Middle frontal gyrus (tissue), 1 donor: Measurements from ENCODE around the gene NAA25.
A peak's percentile ranks its signal among the peaks of the same experiment; 100 is the strongest.
"Not testable (repeated sequence)": the region's sequence is repeated elsewhere in the genome, so short reads cannot be mapped to it uniquely, and the experiment has no call there.

Experiments
- DNase-seq: peaks from one replicate; pipeline ENCODE4 v3.0.0-alpha.2; 2015; ENCODE audit warnings: low spot score; ENCODE audit errors: extremely low spot score

Gene NAA25

DNA sequence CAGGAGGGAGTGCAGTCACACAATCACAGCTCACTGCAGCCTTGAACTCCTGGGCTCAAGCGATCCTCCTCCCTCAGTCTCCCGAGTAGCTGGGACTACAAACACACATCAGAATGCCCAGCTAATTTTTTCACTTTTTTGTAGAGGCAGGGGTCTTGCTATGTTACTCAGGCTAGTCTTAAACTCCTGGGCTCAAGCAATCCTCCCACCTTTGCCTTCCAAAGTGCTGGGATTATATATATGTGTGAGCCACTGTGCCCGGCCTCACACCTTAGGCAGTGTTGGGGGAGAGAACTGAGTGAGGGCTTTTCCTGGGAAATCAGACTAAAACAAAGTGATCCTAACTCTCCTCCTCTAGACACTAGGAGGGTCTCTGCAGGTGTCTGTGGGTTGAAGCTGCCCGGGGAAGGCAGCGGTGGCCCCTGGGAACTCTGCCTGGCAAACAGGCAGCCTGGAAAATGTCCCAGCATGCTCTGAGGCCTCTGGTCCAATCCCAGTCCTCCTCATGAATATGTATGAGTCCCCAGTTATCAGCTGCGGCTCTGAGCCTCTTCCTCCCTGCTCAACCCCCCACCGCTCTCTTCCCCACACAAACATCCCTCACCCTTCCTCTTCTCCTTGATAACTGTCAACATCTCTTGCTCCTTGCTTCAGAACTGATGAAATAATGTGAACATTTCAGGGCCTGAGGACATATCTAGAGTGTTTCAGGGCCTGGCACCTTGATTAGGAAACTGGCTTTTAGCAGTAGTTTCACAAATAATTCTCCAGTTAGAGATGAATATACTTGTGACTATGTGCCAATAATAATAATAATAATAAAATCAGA lies 7.9 kb upstream of the NAA25 start:
- DNase-seq = peak; percentile 85

DNA sequence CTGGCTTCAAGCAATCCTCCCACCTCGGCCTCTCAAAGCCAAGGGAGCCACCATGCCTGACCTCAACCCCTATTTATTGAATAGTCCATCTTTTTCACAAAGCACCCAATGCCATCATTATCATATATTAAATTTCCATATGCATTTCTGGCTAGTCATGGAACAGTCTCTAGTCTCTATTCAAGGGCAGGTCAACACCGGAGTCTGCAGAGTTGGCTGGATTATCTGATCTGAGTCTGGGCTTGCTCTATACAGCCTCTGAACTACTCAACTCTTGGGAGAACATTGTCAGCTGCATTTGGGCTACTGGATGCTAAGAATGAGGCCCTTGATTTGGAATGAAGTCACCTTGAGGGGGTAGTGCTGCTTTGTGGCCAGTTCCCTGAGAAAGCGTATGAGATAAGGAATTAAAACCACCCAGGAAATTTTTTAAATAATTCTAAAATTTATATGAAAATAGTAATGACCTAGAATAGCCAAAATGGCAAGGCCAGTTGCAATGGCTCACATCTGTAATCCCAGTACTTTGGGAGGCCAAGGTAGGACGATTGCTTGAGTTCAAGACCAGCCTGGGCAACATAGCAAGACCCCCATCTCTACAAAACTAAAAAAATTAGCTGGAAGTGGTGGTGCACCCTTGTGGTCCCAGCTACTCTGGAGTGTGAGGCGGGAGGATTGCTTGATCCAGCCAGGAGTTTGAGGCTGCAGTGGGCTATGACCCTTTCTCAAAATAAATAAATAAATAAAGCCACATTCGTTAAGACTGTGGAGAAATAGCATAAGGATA lies 6.9 kb upstream of the NAA25 start:
- no peak for DNase-seq

DNA sequence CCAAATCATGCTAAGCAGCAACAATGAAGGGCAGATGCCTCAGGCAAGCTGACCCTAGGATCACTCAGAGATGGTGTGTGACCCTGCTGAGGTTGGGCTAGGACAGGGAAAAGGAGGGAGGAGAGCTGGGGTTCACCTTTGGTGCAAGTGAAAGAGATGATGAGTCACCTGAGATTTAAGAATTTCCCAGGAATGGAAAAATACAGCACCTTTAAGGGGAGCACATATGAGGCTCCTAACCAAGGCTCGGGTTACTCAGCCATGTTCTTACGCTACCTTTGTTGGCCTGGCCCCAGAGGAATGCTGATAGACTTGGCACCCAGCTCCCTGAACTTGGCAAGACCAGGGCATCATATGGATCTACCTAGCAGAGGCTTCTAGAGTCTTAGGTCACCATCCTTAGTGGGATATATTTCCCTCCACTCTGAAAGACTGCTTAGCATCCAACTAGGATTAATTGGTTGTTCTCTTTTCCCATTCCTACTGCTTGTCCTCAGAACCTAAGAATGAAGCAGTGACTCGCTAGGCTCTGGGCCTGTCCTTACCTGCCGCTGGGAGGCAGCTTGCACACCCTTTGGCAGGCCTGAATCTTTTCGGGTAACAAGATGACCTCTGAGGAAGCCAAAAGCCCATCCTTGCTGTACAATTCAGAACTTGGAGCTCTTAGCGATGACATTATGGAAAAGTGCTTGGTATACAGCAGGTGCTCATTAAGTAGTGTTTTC lies 4.0 kb upstream of the NAA25 start:
- DNase-seq = no peak

DNA sequence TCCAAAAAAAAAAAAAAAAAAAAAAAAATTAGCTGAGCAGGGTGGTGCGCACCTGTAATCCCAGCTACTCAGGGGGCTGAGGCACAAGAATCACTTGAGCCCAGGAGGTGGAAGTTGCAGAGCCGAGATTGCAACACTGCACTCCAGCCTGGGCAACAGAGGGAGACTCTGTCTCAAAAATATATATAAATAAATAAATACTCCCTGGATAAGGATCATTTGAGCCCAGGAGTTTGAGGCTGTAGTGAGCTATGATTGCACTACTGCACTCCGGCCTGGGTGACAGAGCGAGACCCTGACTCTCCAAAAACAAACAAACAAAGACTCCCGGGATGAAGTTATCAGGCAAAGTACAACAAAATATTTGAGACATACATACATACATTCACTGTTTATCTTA lies 3.3 kb upstream of the NAA25 start:
- DNase-seq = no peak

DNA sequence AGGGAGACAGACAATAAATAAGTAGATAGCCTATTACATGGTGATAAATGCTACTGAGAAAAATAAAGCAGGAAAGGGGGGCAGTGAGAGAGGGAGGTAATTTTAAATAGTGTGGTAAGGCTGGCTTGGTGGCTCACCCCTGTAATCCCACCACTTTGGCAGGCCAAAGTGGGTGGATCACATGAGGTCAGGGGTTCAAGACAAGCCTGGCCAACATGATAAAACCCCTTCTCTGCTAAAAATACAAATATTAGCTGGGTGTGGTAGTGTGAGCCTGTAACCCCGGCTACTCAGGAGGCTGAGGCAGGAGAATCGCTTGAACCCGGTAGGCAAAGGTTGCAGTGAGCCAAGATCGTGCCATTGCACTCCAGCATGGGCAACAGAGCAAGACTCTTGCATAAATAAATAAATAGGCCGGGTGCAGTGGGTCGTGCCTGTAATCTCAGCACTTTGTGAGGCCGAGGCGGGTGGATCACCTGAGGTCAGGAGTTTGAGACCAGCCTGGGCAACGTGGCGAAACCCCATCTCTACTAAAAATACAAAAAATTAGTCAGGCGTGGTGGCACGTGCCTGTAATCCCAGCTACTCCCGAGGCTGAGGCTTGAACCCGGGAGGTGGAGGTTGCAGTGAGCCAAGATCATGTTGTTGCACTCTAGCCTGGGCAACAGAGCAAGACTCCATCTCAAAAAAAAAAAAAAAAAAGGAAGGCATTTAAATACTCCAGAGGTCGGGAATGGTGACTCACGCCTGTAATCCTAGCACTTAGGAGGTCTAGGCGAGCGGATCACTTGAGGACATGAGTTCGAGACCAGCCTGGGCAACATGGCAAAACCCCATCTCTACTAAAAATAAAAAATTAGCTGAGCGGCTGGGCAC lies 2.4 kb upstream of the NAA25 start:
- not testable (repeated sequence) for DNase-seq

DNA sequence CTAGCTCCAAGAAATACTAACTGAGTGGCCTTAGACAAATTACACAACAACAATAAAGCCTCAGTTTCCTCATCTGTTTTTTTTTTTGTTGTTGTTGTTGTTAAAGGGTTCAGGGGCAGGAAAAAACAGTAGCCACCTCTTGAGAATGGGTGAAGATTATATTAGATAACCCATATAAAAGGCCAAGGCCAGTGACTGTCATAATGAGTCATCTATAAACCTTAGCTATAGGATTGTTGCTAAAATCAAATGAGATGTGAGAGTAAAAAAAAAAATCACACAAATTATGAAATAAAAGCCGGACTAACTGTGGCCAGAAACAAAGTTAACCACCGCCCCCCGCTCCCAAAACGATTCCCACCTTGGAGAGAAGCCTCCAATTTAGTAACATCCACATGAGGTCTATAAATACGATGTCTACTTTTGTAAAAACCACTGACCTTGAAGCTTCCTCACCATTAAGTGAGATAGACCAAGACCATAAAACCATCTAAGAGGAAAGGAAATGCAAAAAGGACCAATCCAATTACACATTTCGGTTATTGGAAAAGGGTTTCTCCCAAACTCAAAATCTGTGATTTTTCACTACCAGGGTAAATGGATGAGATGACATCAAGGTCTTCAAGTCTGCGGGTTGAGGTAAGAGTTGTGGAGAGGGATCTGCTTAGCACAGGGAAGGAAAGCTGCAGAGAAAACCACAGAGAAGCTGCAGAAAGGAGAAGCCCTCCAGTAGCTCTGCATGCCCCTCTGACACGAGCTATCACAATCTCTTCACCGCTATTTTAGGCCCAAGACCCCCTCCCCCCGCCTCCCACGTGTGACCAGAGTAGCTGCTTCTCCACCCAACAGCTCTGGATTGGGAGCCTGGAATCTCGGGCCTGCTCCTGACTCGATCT lies 1.0 kb downstream of the NAA25 start:
- DNase-seq = no peak

DNA sequence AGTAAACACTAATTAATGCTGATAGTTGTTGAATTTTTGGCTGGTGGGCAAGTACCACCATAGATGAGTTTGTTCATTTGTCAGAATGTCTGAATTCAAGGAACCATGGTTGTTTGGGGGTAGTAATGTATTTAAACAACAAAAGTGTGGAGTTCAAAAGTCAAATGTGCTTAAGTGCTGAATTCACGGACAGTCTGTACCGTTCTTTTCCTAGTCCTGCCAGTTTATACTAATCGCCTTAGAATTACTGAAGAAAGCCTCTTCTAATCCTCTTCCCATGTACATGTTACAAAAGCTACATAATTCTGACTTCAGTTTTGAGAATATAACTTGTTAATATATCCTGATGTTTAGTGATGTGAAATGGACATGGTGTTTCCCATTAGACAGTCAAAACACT lies 2.7 kb downstream of the NAA25 start:
- DNase-seq = no peak

DNA sequence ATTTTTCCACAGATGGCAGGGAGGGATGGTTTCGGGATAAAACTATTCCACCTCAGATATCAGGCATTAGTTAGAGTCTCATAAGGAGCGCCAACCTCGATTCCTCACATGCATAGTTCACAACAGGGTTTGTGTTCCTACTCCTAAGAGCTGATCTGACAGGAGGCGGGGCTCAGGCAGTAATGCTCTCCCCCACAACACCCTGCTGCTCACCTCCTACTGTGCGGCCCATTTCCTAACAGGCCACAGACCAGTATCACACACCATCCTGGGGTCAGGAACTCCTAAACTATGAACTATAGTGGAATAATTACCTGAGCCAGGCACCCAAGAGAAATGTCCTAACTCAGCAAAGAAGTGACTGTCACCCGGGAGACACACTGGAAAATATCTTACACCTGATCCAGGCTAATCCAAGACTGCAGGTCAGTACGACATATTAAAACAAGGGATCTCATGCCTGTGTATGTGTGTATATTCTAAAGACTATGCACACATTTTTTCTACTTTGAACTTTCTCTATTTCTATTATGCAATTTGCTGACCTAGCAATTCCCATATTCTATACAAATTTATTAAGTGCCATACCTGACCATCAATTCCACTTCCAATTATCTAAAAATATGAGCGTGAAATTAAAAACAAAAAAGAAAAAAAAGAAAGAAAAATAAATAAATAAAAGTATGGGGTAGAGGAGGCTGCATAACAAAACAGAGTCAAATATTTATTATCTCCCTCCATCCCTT lies 4.7 kb downstream of the NAA25 start:
- DNase-seq = no peak

DNA sequence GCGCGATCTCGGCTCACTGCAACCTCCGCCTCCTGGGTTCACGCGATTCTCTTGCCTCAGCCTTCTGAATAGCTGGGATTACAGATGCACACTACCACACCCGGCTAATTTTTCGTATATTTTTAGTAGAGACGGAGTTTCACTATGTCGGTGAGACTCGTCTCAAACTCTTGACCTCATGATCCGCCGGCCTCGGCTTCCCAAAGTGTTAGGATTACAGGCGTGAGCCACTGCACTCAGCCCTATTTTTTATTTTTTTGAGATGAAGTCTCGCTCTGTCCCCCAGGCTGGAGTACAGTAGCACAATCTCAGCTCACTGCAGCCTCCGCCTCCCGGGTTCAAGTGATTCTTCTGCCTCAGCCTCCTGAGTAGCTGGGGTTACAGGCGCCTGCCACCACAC lies 5.8 kb downstream of the NAA25 start:
- not testable (repeated sequence) for DNase-seq

DNA sequence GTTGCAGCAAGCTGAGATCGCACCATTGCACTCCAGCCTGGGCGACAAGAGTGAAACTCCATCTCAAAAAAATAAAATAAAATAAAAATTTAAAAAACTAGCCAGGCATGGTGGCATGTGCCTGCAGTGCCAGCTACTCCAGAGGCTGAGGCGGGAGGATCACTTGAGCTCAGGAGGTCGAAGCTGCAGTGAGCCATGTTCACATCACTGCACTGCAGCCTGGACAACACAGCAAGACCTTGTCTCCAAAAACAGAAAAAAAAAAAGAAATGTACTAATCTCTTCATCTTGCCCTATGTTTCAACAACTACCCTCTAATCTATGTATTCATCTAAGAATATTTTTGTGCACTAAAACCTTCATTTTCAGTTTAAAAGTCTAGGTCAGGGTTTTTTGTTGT lies 6.5 kb downstream of the NAA25 start:
- DNase-seq = no peak

DNA sequence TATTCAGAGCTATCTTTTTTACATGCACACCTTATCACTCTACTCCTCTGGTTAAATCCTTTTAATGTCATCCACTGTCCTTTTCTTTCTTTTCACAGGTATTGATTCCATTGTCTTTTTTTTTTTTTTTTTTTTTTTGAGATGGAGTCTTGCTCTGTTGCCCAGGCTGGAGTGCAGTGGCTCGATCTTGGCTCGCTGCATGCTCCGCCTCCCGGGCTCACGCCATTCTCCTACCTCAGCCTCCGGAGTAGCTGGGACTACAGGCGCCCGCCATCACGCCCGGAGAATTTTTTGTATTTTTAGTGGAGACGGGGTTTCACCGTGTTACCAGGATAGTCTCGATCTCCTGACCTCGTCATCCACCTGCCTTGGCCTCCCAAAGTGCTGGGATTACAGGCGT lies 8.1 kb downstream of the NAA25 start:
- DNase-seq = not testable (repeated sequence)

DNA sequence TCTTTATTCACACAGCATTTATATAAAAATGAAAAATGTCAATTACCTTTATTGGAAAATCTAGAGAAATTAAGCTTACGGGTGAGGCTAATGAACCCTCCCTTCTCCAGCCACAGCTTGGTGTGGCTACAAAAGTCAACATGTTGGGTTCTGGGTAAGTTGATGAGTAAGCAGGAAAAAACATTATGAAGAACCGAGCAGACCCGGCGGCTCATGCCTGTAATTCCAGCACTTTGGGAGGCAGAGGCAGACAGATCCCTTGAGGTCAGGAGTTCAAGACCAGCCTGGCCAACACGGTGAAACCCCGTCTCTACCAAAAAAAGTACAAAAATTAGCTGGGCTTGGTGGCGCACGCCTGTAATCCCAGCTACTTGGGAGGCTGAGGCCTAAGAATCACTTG lies 10.9 kb downstream of the NAA25 start:
- DNase-seq = no peak

DNA sequence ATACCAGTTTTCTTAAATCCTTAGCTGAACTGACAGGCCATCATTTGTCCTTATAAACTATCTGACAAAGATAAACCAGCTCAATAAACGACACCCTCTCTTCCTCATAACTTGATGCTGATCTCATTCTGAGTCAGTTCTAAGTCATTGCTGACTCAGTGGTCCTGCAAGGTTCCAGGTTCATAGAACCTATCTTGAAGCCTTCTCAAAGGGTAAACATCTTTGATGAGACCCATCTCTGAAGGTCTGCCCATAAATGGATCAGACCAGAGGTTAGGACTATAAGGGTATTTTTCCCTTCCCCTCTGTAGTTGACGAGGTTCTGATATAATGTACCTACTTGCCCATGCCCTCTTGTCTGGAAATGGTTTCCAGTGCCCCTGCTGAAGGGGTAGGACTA lies 11.9 kb downstream of the NAA25 start:
- no peak for DNase-seq

DNA sequence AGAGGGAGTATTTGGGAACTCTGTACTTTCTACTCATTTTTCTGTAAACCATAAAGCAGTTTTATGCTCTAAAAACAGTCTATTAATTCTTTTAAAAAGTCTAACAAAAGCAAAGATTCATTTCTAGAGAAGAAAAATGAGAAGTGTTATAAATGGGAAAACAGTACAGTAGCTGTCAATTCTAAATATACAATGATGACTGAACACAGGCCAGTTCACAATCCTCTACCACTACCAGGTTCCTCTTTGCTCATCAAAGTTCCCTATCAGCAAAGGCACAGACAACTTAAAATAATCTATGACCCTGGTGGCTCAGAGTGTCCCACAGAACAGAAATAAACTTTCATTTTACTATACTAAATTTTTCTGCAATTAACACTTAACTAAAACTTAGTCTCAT lies 12.5 kb downstream of the NAA25 start:
- no peak for DNase-seq

DNA sequence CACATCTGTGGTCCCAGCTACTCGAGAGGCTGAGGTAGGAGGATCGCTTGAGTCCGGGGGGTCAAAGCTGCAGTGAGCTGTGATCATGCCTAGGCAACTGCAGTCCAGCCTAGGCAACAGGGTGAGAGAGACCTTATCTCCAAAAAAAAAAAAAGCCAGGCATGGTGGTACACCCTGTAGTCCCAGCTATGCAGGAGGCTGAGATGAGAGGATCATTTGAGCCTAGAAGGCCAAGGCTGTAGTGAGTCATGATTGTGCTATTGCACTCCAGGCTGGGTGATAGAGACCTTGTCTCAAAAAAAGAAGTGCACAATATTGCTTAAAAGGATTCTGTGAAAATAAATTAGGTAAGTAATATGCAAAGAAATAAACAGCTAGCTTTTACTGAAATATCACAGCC lies 17.0 kb downstream of the NAA25 start:
- DNase-seq = no peak

DNA sequence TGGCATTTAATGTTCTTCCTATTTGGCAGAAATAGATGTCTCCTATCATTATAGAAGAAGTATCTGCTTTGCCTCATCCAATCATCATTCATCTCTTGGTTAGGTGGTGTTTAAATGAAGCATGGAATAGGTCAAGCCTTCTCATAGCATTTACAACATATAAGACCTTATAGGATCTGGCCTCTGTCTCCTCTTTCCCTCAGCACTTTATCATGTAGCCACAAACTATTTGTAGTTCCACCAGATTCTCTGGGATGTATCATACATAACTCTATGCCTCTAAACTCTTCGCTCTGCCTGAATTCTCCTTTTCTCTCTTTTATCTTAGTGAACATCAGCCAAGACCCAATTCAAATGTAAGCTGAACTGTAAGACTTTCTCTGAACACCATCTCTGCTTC lies 20.7 kb downstream of the NAA25 start:
- DNase-seq = no peak

DNA sequence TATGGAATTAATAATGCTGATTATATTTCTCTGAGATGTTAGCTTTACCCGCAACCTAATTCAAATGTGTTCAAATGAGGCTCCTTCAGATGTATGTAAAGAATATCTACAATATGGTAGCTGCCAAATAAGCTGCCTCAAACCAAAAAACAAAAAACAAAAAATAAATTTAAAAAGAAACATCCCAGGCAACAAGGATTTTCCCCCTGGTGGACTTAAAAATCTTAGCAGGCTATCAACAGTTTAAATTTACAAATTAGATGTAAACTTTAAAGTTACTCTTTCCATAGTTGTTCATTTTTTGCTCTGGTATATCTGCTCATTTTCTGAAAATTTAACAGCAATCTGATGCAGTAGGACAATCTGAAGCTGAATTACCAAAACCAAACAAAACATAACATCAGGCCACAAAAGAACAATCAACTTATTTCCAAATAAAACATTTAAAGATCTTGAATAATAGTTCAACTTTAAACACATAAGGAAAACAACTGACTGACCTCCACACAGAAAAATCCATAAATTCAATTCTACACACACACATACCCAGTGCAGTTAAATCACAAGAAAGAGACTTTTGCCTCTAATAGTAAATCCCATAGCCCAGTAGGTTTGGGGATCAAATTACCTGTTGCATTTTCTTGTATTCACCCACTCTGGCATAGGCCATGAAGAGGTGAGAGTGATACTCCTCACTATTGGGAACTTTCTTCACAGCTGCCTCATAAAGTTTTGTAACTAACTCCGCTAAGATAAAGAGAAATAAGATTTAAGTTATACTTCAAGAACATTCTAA lies 21.3 kb downstream of the NAA25 start:
- no peak for DNase-seq

DNA sequence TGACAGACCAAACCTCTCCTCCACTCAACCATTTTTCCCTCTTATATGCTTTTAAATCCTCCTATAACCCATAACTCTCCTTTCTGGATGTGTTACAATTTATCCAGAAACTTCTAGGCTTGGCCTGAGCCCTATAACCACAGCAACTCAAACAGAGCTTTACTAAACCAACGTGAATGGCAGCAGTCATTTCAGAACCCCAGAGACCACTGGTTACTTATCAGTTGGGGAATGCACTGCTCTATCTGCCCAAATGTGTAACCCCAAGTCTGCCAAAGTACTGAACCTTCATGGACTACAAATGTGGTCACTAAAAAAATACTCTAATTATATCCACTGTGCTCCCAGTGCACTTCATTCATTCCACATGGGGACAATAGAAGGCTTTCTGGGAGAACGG lies 42.0 kb downstream of the NAA25 start:
- DNase-seq = no peak

DNA sequence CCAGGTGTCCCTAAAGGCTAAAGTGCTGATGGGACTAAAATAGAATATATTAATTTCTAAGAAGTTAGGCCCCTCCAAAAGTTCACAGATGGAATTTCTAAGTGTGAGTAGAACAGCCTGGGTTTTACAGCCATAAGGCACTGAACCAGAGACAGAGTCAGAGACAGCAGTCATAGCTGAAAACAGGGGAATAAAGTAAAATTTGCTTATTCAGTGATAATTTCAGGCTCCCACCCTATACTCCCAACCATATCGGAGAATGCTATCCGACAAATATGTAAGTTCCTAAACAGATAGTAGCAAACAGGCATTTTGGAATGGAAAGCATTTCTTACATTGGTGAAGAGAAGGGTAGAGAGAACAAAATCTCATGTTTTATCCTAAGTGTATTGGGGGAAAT lies 45.3 kb downstream of the NAA25 start:
- DNase-seq = no peak
